HUDEP-2 (cell line): Measurements from ENCODE around the gene DYNLRB1.
A peak's percentile ranks its signal among the peaks of the same experiment; 100 is the strongest.

Experiments used
- DNase-seq, 76 experiments: peaks; one replicate each; lab custom pipeline; 2025; ENCODE audit not compliant: unreplicated experiment in 76 of 76; lab: John Stamatoyannopoulos, UW

DYNLRB1 gene

GRCh38 chr20:34532320-34532719, 16.1 kb downstream of the DYNLRB1 start:
- no peak for DNase-seq

GRCh38 chr20:34532756-34533155, 16.5 kb downstream of the DYNLRB1 start:
- no peak for DNase-seq

- DNase-seq: no peak
Observed at GRCh38 chr20:34534391-34535165, 18.4 kb downstream of the DYNLRB1 start.

GRCh38 chr20:34535301-34535840, 19.1 kb downstream of the DYNLRB1 start:
- no peak for DNase-seq

- no peak for DNase-seq
Observed at GRCh38 chr20:34535857-34536256, 19.6 kb downstream of the DYNLRB1 start.

- peak in 37 of 76 experiments; percentile 3 to 52 (median 25) for DNase-seq
Observed at GRCh38 chr20:34536798-34537394, 20.7 kb downstream of the DYNLRB1 start.

- no peak for DNase-seq
Observed at GRCh38 chr20:34537651-34538050, 21.4 kb downstream of the DYNLRB1 start.

GRCh38 chr20:34538671-34539123, 22.5 kb downstream of the DYNLRB1 start:
- peak in 45 of 76 experiments; percentile 8 to 60 (median 28) for DNase-seq

- no peak for DNase-seq
Observed at GRCh38 chr20:34539756-34540155, 23.5 kb downstream of the DYNLRB1 start.

GRCh38 chr20:34540596-34541263, 24.5 kb downstream of the DYNLRB1 start:
- DNase-seq: no peak

- no peak for DNase-seq
Observed at GRCh38 chr20:34541264-34541901, 25.2 kb downstream of the DYNLRB1 start.

GRCh38 chr20:34541917-34542316, 25.7 kb downstream of the DYNLRB1 start:
- no peak for DNase-seq

GRCh38 chr20:34542439-34542838, 26.2 kb downstream of the DYNLRB1 start:
- no peak for DNase-seq

- DNase-seq: no peak
Observed at GRCh38 chr20:34543463-34544056, 27.3 kb downstream of the DYNLRB1 start.

- DNase-seq: peak in 15 of 76 experiments; percentile 1 to 100 (median 98)
Observed at GRCh38 chr20:34544109-34544796, 28.0 kb downstream of the DYNLRB1 start.

- no peak for DNase-seq
Observed at GRCh38 chr20:34546751-34547181, 30.5 kb downstream of the DYNLRB1 start.

- DNase-seq: no peak
Observed at GRCh38 chr20:34547844-34548613, 31.8 kb downstream of the DYNLRB1 start.

GRCh38 chr20:34549291-34549928, 33.2 kb downstream of the DYNLRB1 start:
- peak in 8 of 76 experiments; percentile 8 to 44 (median 14) for DNase-seq

- DNase-seq: no peak
Observed at GRCh38 chr20:34549929-34550305, 33.7 kb downstream of the DYNLRB1 start.
